GM13976 (cell line): ENCODE data around the gene SELENOO.

ENCODE experiments used
- DNase-seq: peaks from one replicate; pipeline ENCODE4 v3.0.0; 2012; ENCODE audit warnings: low spot score
- CTCF ChIP-seq: IDR thresholded peaks from 2 replicates; pipeline ENCODE4 v1.5.1; 2012; ENCODE audit warnings: borderline replicate concordance, mild to moderate bottlenecking; ENCODE audit not compliant: insufficient read depth; ENCODE audit errors: extremely low read depth, missing control alignments, control extremely low read depth
- in situ Hi-C: fragments of 300-500 bp; cut with MboI; formaldehyde crosslinking; loops from one replicate; pipeline ENCODE4 v1.12.0; 2022; ENCODE audit warnings: low sequenced_read_pairs, mixed read lengths, inconsistent platforms; ENCODE audit not compliant: unreplicated experiment

Gene SELENOO

GRCh38 chr22:50228366-50228765, 27.6 kb downstream of the SELENOO start:
- in situ Hi-C loops = no loop called here
- no peak for TF ChIP-seq CTCF
- no peak for DNase-seq

DNA sequence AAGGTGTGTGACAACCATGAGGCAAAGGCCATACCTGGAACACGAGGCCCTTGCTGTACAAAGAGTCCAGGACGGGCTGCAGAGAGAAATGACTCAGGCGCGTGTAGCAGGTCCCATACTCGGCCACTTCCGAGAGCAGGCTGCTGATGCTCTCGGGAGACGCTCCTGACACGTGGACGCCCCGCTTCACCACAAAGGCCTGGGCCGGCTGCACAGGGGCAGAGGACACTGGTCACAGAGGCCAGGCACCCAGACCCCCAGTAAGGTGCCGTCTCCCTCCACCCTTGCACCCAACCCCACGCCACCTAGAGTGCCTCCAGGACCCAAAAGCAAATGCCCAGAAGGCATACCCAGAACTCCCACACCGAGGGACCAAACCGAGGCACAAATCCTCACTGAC, 28.6 kb downstream of the SELENOO start:
- no peak for TF ChIP-seq CTCF
- in situ Hi-C loops = no loop called here
- no peak for DNase-seq

DNA sequence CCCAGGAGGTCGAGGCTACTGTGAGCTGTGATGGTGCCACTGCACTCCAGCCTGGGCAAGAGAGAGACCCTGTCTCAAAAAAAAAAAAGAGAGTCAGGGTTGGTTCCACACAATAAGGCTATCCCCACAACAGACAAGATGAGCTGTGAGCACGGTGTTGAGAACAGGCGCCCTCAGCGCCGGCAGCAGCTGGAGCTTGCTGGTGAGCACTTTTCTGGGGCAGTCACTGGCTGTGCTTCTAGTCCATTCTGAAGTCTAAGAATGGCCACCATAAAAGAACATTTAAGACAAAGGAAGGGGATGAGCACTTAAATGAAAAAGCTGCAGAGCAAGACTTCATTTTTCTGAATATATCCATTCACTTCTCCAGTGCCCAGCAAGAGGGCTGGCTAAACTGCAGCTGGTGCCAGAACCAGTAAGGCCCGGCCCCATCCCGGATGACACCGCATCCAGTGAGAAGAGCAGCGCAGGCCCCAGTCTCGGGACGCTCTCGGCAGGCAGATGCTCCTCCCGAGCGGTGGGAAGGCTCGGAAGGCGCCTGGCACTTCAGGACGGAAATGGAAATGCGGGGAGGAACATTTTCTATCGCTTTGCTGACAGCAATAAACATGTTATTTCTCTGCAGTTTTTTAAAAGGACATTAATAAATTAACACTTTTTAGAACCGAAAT, 31.8 kb downstream of the SELENOO start:
- TF ChIP-seq CTCF = no peak
- in situ Hi-C loops = no loop called here
- DNase-seq = no peak

DNA sequence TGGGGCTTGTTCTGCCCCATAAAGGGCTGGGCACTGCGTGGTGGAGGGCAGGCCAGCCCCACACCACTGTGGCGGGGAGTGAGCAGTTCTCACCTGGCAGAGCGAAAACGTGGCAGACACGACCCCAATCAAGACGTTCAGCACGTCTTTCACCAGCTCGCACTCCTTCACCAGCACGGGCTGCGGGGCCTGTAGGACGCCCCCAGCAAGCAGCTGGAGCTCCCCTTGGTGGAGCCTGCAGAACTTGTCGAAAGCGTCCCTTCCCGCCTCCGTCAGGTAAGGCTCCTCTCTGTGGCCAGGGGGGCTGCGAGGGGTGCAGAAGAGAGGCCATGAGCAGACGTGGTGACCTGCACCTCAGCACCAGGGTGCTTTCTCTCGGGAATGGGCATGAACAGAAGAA, 32.4 kb downstream of the SELENOO start:
- in situ Hi-C loops = no loop called here
- no peak for TF ChIP-seq CTCF
- DNase-seq = no peak

DNA sequence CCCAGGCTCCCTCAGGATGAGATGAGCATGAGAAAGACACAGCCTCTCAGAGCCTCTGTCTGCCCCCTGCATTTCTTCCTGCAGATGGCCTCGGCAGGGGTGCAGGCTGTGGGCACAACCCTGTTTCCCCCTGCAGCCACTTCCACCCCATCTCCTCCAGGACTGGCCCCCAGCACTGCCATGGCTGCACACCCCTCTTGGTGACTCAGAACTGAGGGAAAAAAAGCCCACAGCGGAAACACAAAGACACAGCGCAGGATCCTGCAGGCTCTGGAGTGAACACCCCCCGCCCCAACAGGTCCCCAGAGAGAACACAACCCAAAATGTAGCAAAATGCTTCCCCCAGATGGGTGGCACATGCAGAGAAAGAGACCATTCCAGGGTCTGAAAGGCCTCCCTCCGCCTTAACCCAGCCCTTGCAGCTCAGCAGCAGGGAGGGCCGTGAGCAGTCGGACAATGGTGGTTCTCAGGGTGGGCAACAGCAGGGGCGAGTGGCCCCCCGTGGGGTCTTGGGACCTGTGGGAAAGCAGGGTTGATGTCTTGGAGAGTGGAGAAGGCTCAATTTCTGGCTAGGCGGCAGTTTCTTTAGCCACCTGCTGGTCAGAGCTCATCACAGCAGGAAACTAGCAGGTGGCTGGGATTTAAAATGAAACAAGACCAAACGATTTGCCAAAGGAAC, 36.1 kb downstream of the SELENOO start:
- no peak for DNase-seq
- in situ Hi-C loops = no loop called here
- peak; percentile 23 for TF ChIP-seq CTCF

DNA sequence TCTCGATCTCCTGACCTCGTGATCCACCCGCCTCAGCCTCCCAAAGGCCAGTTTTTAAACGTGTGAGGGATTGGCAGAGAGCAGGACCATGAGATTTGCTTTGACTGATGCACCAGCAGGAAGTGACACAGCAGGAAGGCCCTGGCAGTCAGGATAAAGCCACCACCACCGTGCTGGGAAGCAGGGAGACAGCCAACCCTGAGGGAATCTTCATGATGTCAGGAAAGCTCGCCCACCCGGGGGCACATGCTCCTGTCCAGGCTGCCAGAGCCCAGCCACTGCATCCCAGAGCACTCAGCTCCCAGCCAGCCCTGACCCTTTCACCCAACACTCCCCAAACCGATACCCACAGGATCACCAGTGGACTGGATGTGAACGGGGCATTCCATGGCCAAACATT, 37.9 kb downstream of the SELENOO start:
- in situ Hi-C loops = no loop called here
- TF ChIP-seq CTCF = no peak
- no peak for DNase-seq
